MM.1S (cell line): ENCODE measurements around the gene PPP6R3.

Source experiments
- CTCF ChIP-seq: fragments of 300-600 bp; sonication (generic); IDR thresholded peaks from 2 replicates; pipeline ENCODE4 v1.5.1; 2016; ENCODE audit warnings: antibody characterized with exemption, low read length, mixed read lengths
- EZH2phosphoT487 ChIP-seq: fragments of 300-600 bp; sonication (generic); IDR thresholded peaks from 2 replicates; pipeline ENCODE4 v1.6.1; 2018; ENCODE audit warnings: antibody characterized with exemption, low read length

- TF ChIP-seq CTCF (no peak), EZH2phosphoT487 (no peak)
Observed at GRCh38 chr11:68472778-68473177, 12.2 kb downstream of the PPP6R3 start.
